GM20000 (cell line): ENCODE data around the gene PEMT.
"Not testable (repeated sequence)": the region's sequence is repeated elsewhere in the genome, so short reads cannot be mapped to it uniquely, and the experiment has no call there.

ENCODE experiments used
- DNase-seq: peaks from one replicate; pipeline ENCODE4 v3.0.0; 2012; ENCODE audit warnings: low spot score
- TF ChIP-seq, protein P1 (sequence below): IDR thresholded peaks from 2 replicates; pipeline ENCODE4 v1.5.1; 2012; ENCODE audit warnings: mild to moderate bottlenecking, control low read depth; ENCODE audit errors: extremely low read depth, missing control alignments

PEMT gene

DNA sequence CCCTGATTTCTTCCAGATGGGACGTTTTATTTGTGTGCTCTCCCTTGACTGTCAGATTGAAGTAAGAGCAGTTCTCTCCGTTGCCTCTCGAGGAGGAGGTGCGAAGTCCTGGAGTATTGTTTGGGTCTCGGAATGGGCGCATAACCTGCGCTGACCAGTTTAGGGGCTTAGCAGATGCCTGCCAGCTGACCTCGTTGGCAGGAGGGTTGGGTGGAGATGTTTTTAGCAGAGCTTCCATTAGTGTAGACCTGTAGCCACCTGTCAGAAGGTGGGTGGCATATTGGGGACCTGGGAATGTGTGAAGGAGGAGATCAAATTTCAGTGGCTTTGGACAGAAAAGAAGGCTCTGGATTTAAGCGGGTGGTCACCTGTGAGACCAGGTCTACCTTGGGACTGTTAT lies 98.9 kb downstream of the PEMT start:
- DNase-seq: no peak
- TF ChIP-seq, protein P1, sequence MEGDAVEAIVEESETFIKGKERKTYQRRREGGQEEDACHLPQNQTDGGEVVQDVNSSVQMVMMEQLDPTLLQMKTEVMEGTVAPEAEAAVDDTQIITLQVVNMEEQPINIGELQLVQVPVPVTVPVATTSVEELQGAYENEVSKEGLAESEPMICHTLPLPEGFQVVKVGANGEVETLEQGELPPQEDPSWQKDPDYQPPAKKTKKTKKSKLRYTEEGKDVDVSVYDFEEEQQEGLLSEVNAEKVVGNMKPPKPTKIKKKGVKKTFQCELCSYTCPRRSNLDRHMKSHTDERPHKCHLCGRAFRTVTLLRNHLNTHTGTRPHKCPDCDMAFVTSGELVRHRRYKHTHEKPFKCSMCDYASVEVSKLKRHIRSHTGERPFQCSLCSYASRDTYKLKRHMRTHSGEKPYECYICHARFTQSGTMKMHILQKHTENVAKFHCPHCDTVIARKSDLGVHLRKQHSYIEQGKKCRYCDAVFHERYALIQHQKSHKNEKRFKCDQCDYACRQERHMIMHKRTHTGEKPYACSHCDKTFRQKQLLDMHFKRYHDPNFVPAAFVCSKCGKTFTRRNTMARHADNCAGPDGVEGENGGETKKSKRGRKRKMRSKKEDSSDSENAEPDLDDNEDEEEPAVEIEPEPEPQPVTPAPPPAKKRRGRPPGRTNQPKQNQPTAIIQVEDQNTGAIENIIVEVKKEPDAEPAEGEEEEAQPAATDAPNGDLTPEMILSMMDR: no peak

DNA sequence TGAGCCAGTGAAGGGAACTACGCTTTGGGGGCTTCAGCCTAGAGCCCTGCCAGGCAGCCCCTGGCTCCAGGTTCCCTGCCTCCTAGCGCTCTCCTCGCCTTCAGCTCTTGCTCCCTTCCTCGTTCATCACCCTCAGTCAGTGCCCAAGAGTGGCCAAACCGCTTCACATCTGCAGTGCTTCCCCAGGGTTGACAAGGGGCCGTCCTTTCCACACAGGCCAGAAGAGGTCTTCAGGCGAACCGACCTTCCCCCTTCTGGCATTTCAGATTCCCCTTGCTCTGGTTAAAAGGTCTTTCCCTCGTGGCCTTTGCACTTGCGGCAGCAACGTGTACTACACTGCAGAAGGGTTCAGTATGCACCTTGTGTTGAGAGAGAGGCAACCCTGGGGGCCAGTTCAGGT lies 99.4 kb downstream of the PEMT start:
- DNase-seq: no peak
- TF ChIP-seq, protein P1: no peak

DNA sequence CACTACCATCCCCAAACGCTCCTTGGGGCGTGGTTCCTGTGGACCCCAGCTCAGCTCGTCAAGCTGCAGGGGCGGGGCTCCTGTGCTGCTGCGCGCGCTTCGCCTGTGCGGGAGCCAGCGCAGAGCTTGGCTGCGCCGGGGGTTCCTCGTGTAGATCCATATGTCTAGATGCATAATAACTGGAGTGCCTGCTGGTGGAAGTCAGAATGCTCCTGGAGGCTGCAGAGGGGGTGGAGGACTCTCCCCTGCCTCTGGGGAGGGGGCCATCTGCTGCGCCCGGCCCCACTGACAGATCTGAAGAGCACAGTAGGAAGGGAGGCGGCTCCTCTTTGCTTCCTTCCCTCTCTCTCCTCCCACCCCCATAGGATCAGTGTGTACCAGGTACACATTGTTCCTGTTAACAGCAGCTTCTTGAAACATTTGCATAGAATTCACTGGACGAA lies 99.9 kb downstream of the PEMT start:
- no peak for DNase-seq
- TF ChIP-seq, protein P1: no peak

DNA sequence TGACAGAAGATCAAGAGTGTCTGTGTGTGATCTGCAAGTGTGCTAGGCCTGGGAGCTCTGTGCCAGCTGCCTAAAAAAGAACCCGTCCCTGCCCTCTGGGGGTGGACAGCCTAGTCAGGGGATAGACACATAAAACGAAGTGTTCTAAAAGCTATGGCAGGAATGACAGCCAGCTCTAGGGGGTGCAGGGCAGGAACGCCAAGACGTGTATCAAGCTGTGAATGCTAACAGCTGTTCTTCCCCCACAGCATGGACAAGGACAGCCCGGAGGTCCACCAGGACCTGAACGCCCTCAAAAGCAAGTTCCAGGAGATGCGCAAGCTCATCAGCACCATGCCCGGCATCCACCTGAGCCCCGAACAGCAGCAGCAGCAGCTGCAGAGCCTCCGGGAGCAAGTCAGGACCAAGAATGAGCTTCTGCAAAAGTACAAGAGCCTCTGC lies 100.5 kb downstream of the PEMT start:
- no peak for DNase-seq
- TF ChIP-seq, protein P1: no peak

DNA sequence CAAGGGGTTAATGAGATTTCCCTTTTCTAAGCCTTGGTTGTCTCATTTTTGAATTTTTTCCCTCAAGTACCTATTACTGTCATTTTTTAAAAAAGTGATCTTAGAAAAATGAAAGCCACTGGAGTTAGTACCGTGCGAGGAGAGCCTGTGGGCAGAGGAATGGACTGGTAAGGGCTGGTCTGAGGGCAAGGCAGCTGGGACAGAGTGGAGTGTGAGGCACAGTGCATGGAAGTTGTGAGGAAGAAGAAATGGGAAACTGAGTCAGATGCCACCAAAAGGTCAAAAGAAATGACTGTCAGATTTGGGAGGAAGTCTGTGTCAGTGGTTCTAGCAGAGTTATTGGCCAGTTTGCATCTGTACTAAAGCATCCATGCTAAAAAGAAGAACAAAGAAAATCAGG lies 103.5 kb downstream of the PEMT start:
- TF ChIP-seq, protein P1: no peak
- DNase-seq: no peak

DNA sequence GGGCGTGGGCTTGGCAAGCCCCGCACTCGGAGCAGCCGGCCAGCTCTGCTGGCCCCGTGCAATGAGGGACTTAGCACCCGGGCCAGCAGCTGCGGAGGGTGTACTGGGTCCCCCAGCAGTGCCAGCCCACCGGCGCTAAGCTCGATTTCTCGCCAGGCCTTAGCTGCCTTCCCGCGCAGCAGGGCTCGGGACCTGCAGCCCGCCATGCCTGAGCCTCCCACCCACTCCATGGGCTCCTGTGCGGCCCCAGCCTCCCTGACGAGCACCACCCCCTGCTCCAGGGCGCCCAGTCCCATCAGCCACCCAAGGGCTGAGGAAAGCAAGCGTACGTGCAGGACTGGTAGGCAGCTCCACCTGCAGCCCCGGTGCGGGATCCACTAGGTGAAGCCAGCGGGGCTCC lies 105.1 kb downstream of the PEMT start:
- DNase-seq: not testable (repeated sequence)

DNA sequence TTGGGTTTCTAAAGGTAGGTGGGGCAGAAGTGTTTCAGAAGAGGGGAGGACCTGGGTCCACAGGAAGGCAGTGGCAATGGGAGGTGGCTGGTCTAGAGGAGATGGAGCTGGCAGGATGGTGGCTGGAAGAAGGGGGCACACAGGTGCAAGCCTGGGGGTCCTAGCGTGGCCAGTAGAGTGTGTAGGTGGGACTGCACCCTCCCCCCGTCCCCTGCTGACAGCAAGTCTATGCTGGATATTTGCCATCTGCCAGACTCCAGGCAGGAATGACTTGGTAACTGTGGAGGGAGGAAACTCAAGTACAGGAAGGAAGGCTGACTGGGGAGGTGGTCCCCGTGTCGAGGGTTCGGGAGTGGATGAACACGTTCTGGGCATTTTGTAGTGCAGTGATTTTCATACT lies 106.1 kb downstream of the PEMT start:
- no peak for DNase-seq
- TF ChIP-seq, protein P1: no peak

DNA sequence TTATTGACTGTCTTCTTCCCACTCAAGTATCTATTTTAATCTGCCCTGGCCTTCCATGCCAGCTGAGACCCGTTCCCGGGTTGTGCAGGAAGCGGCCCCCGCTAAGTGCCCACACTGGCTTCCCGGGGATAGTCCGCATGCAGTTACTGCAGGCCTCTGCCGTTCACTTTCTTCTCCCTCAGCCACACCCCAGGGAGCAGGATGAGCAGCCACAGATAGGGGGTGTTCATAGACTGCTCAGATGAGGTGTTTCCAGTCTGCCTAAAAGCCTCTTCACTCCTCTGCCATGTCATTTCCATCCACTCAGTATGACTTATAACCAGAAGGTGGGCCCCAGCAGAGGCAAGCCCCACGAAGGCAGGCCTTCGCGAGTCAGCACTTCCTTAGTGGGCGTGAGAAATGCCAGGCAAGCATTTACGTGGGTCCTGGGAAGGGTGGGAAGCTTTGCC lies 107.0 kb downstream of the PEMT start:
- TF ChIP-seq, protein P1: no peak
- DNase-seq: no peak
